Endothelial cell of umbilical vein (primary cell): ENCODE measurements around the gene AK9. TPM values are rescaled to one million over a fixed set of nuclear protein-coding genes. Genes with fewer than 3 reads are reported as not detected.

ENCODE experiments used
- BruUV-seq: library from RNA; stranded (reverse); fragments of 400-500 nt; replicated peaks from 2 replicates; lab custom pipeline; 2021; lab: Mats Ljungman, UMichigan
- CTCF ChIA-PET: fragments of 300-600, 350-600 bp; sonication (Branson Sonifier 250); formaldehyde crosslinking; loops from one replicate; lab custom pipeline; 2021; ENCODE audit warnings: antibody characterized with exemption, inconsistent platforms; lab: Charles Lee
- POLR2A ChIA-PET: fragments of 300-600, 350-600 bp; sonication (Branson Sonifier 250); formaldehyde crosslinking; loops from one replicate; lab custom pipeline; 2021; ENCODE audit warnings: antibody characterized with exemption, inconsistent platforms; lab: Charles Lee
- DNase-seq: peaks from one replicate; pipeline ENCODE4 v3.0.0-alpha.2; 2011; ENCODE audit warnings: low read depth, low spot score
- FAIRE-seq: peaks from 2 replicates; lab custom pipeline; 2011; peaks lifted over from hg19 to GRCh38; lab: Jason Lieb, UNC
- H2AFZ ChIP-seq: 2 replicates; pipeline ENCODE4 v1.6.0; 2012; ENCODE audit warnings: low read depth, low read length, control low read depth, inconsistent platforms
- H3K27ac ChIP-seq: 2 replicates; pipeline ENCODE4 v1.5.1; 2011; ENCODE audit warnings: low read depth, mild to moderate bottlenecking, control low read depth, low read length, moderate library complexity; ENCODE audit not compliant: insufficient read depth
- H3K27me3 ChIP-seq, 2 experiments: 2 replicates each; pipeline versions ENCODE4 v1.6.0 to v1.6.1; 2011; ENCODE audit warnings: low read length in 2 of 2, mixed read lengths in 1 of 2; ENCODE audit not compliant: control insufficient read depth in 2 of 2, insufficient read depth in 2 of 2
- H3K36me3 ChIP-seq, 2 experiments: 2 replicates in 1 of 2; 3 replicates in 1 of 2; pipeline ENCODE4 v1.5.1; 2011; ENCODE audit warnings: low read length in 2 of 2, mild to moderate bottlenecking in 1 of 2, moderate library complexity in 1 of 2; ENCODE audit not compliant: control insufficient read depth in 2 of 2, insufficient read depth in 2 of 2; ENCODE audit errors: extremely low read depth in 1 of 2
- H3K4me1 ChIP-seq: 3 replicates; pipeline ENCODE4 v1.5.1; 2011; ENCODE audit warnings: mild to moderate bottlenecking, low read length; ENCODE audit not compliant: control insufficient read depth, insufficient read depth; ENCODE audit errors: extremely low read depth
- H3K4me2 ChIP-seq: 2 replicates; pipeline ENCODE4 v1.6.1; 2011; ENCODE audit warnings: low read length, control low read depth, mixed read lengths; ENCODE audit not compliant: insufficient read depth
- H3K4me3 ChIP-seq, 3 experiments: fragments of 200-600 bp in 1 of 3; sonication (generic), shearing (Covaris generic) in 1 of 3; replicated peaks in 1 of 3; 2 replicates each; pipeline ENCODE4 v1.5.1; 2011 to 2016; ENCODE audit warnings: control low read depth in 3 of 3, low read length in 3 of 3, mild to moderate bottlenecking in 2 of 3, inconsistent platforms in 1 of 3, low read depth in 1 of 3, moderate library complexity in 1 of 3; ENCODE audit not compliant: insufficient read depth in 1 of 3
- H3K79me2 ChIP-seq: 2 replicates; pipeline ENCODE4 v1.6.0; 2012; ENCODE audit warnings: low read length, inconsistent platforms; ENCODE audit not compliant: control insufficient read depth, insufficient read depth
- H3K9ac ChIP-seq: replicated peaks from 2 replicates; pipeline ENCODE3; 2011; ENCODE audit warnings: low read length, control low read depth; ENCODE audit not compliant: insufficient read depth; ENCODE audit errors: extremely low read depth
- H3K9me1 ChIP-seq: replicated peaks from 3 replicates; pipeline ENCODE4 v1.6.0; 2011; ENCODE audit warnings: mild to moderate bottlenecking, low read length; ENCODE audit not compliant: control insufficient read depth, insufficient read depth; ENCODE audit errors: extremely low read depth
- H3K9me3 ChIP-seq: replicated peaks from 2 replicates; pipeline ENCODE4 v1.5.1; 2012; ENCODE audit warnings: low read length, inconsistent platforms; ENCODE audit not compliant: control insufficient read depth, insufficient read depth
- H4K20me1 ChIP-seq: replicated peaks from 2 replicates; pipeline ENCODE3; 2011; ENCODE audit warnings: mild to moderate bottlenecking, low read length; ENCODE audit not compliant: control insufficient read depth, insufficient read depth; ENCODE audit errors: extremely low read depth
- CTCF ChIP-seq, 2 donors: IDR thresholded peaks; 1 replicate in 1 of 2; 2 replicates in 1 of 2; pipeline ENCODE4 v1.5.1; 2011; ENCODE audit warnings: low read length in 2 of 2, mild to moderate bottlenecking in 2 of 2, moderate library complexity in 2 of 2, control low read depth in 1 of 2, inconsistent platforms in 1 of 2, low read depth in 1 of 2; ENCODE audit not compliant: insufficient read depth in 1 of 2; ENCODE audit errors: extremely low read depth in 1 of 2
- EZH2 ChIP-seq: IDR thresholded peaks from 2 replicates; pipeline ENCODE4 v1.6.1; 2012; ENCODE audit warnings: borderline replicate concordance, low read depth, mild to moderate bottlenecking, moderate library complexity, low read length, inconsistent platforms; ENCODE audit not compliant: severe bottlenecking
- FOS ChIP-seq: IDR thresholded peaks from 2 replicates; pipeline ENCODE4 v1.6.1; 2011; ENCODE audit warnings: mild to moderate bottlenecking, low read length, moderate library complexity, borderline replicate concordance; ENCODE audit not compliant: insufficient read depth
- GATA2 ChIP-seq: IDR thresholded peaks from 2 replicates; pipeline ENCODE4 v1.7.0; 2011; ENCODE audit warnings: low read depth, mild to moderate bottlenecking, moderate library complexity, mixed read lengths, low read length; ENCODE audit not compliant: insufficient read length, insufficient read depth
- JUN ChIP-seq: IDR thresholded peaks from 2 replicates; pipeline ENCODE4 v1.6.1; 2011; ENCODE audit warnings: borderline replicate concordance, low read depth; ENCODE audit not compliant: insufficient read length, insufficient read depth
- MAX ChIP-seq: IDR thresholded peaks from 2 replicates; pipeline ENCODE4 v1.6.1; 2011; ENCODE audit not compliant: insufficient read depth, insufficient read length
- MYC ChIP-seq: IDR thresholded peaks from one replicate; pipeline ENCODE4 v1.6.1; 2011; ENCODE audit warnings: mild to moderate bottlenecking, low read depth, low read length
- POLR2A ChIP-seq: IDR thresholded peaks from 2 replicates; pipeline ENCODE4 v1.6.1; 2012; ENCODE audit warnings: low read depth, mild to moderate bottlenecking, control low read depth, low read length
- POLR2AphosphoS5 ChIP-seq: IDR thresholded peaks from 2 replicates; pipeline ENCODE4 v1.6.1; 2012; ENCODE audit warnings: low read depth, mild to moderate bottlenecking, control low read depth, low read length, moderate library complexity; ENCODE audit not compliant: insufficient read depth
- dilution Hi-C: fragments of 300-500 bp; cut with MboI; formaldehyde crosslinking; loops from one replicate; pipeline ENCODE4 v1.15.0; 2019; ENCODE audit warnings: low sequenced_read_pairs; ENCODE audit not compliant: extremely low pct_ligation_motif_present
- intact Hi-C: fragments of 100-400 bp; cut with micrococcal nuclease; formaldehyde crosslinking; loops from one replicate; pipeline ENCODE4 v1.10.0; 2022
- polyA plus RNA-seq, 4 experiments: library from polyadenylated mRNA; depleted of rRNA in 3 of 4; stranded (reverse) in 3 of 4; unstranded in 1 of 4; fragments of >200 nt; gene quantifications; 2 replicates each; pipeline versions ENCODE4 v1.2.1 to v1.2.3, GENCODE V29; 2011 to 2012; ENCODE audit warnings: missing spikeins in 1 of 4
- total RNA-seq: library from RNA; stranded (reverse); gene quantifications from 2 replicates; pipeline ENCODE4 v1.2.3, GENCODE V29; 2021

Gene AK9
- total and polyA plus RNA-seq, 2 donors (not counting 3 experiments of a cell fraction or from before 2014, with no cell fraction given): 1.4 to 3.2 TPM

GRCh38 chr6:109609737-109610136, 81.3 kb downstream of the AK9 start:
- Histone ChIP-seq H3K27ac (no peak overlapping the region), H3K79me2 (no peaks in the 10 kb centered on the region), H3K27me3 (no peaks in the 10 kb centered on the region), H3K9me3 (no peaks in the 10 kb centered on the region), H3K9me1 (no peaks in the 10 kb centered on the region), H2AFZ (no peak overlapping the region), H3K36me3 (no peaks in the 10 kb centered on the region), H4K20me1 (no peaks in the 10 kb centered on the region), H3K4me3 (no peak overlapping the region), H3K4me2 (no peak overlapping the region), H3K9ac (no peak overlapping the region), H3K4me1 (no peaks in the 10 kb centered on the region)
- dilution Hi-C loops (no loop called here), intact Hi-C loops (no loop called here)
- no peak for DNase-seq
- no TSS peak for BruUV-seq
- no peak for TF ChIP-seq FOS
- TF ChIP-seq GATA2: no peak
- no peak for TF ChIP-seq MYC
- TF ChIP-seq CTCF (IDR thresholded peaks at IDR 0.05; ENCODE audit: extremely low read depth in 1 of 2, insufficient read depth in 1 of 2, low read depth in 1 of 2, low read length in 2 of 2): no peak
- no peak for TF ChIP-seq EZH2
- no peak for TF ChIP-seq POLR2A
- ChIA-PET POLR2A (no interaction called here), CTCF (interaction anchor here (1.6 kb wide), 1 partner anchor 14 kb away, joined by 6 read pairs; no protein-coding TSS in a partner anchor)
- FAIRE-seq: no peak

GRCh38 chr6:109606359-109606758, 84.6 kb downstream of the AK9 start:
- no peak overlapping the region for H2AFZ ChIP-seq
- no peaks in the 10 kb centered on the region for H4K20me1 ChIP-seq
- H3K79me2 ChIP-seq: no peaks in the 10 kb centered on the region
- ChIA-PET POLR2A (no interaction called here), CTCF (interaction anchor here (2.3 kb wide), 1 partner anchor 10 kb away, joined by 8 read pairs; no protein-coding TSS in a partner anchor)
- no peak overlapping the region for H3K4me3 ChIP-seq
- no peaks in the 10 kb centered on the region for H3K9me1 ChIP-seq
- TF ChIP-seq POLR2AphosphoS5 (no peak), CTCF (IDR thresholded peaks at IDR 0.05; ENCODE audit: extremely low read depth in 1 of 2, insufficient read depth in 1 of 2, low read depth in 1 of 2, low read length in 2 of 2) (no peak), POLR2A (no peak), MAX (no peak), GATA2 (no peak), MYC (no peak), JUN (no peak), EZH2 (no peak), FOS (no peak)
- no peaks in the 10 kb centered on the region for H3K36me3 ChIP-seq
- no peak overlapping the region for H3K4me2 ChIP-seq
- intact Hi-C loops (no loop called here), dilution Hi-C loops (no loop called here)
- no peak for FAIRE-seq
- no peaks in the 10 kb centered on the region for H3K27me3 ChIP-seq
- DNase-seq: no peak
- H3K4me1 ChIP-seq: no peaks in the 10 kb centered on the region
- no peak overlapping the region for H3K9ac ChIP-seq
- H3K9me3 ChIP-seq: no peaks in the 10 kb centered on the region
- BruUV-seq: no TSS peak
- H3K27ac ChIP-seq: no peak overlapping the region
